ENCODE measurements around the gene INPP5A. TPM values are rescaled to one million over a fixed set of nuclear protein-coding genes. Genes with fewer than 3 reads are reported as not detected.

INPP5A gene
- total and polyA plus RNA-seq, 9 of the 15 experiments (the other 6 are each of a cell fraction or from before 2014, with no cell fraction given), result 0.66 to 11.6 (median 7.7) TPM

- Histone ChIP-seq H3K4me1 (replicated peaks in 1 of 2; ENCODE audit: control insufficient read depth in 2 of 2, insufficient read depth in 2 of 2, low read length in 2 of 2) (peaks cover 7 to 58% of the 10 kb centered on the region in 2 experiments), H3K9me3 (replicated peaks; ENCODE audit: control insufficient read depth, insufficient read depth, low read depth, low read length) (no peaks in the 10 kb centered on the region), H2AFZ (ENCODE audit: low read depth, low read length) (no peak overlapping the region), H3K27me3 (ENCODE audit: control insufficient read depth in 2 of 2, insufficient read depth in 2 of 2, low read length in 2 of 2) (no peaks in the 10 kb centered on the region), H4K20me1 (replicated peaks; ENCODE audit: control insufficient read depth, insufficient read depth, low read length) (no peaks in the 10 kb centered on the region; the same call in 1 of the 2 replicates), H3K27ac (ENCODE audit: extremely low read depth, low read depth, low read length) (no peak overlapping the region), H3K4me3 (no peak overlapping the region), H3K9me1 (ENCODE audit: control insufficient read depth, insufficient read depth, low read length) (no peaks in the 10 kb centered on the region), H3K79me2 (ENCODE audit: control insufficient read depth, insufficient read depth, low read length) (peaks cover 28% of the 10 kb centered on the region; the same call in 2 of the 3 replicates), H3K4me2 (ENCODE audit: insufficient read depth, low read length) (peak overlapping the region; percentile 59), H3K9ac (ENCODE audit: insufficient read depth in 1 of 2, low read depth in 2 of 2, low read length in 2 of 2) (peak overlapping the region in 1 of 2 experiments; percentile 80; a peak in 2 of 4 replicates), H3K36me3 (ENCODE audit: control insufficient read depth, insufficient read depth, low read length) (no peaks in the 10 kb centered on the region)
- FAIRE-seq, result peak; percentile 74
- peak in 3 of 4 experiments; percentile 17 to 40 (median 37) for DNase-seq (ENCODE audit: extremely low read depth in 1 of 4, low spot score in 3 of 4)
- ChIA-PET POLR2A (interaction anchor here (0.6 kb wide), 1 partner anchor 10 kb away, joined by 3 read pairs; no protein-coding TSS in a partner anchor), CTCF (ENCODE audit: low intra/inter-chr PET ratio) (no interaction called here)
- intact Hi-C loops (cut with micrococcal nuclease) (no loop called here), in situ Hi-C loops (cut with MboI) (no loop called here)
- peak; percentile 77 for ATAC-seq
- WGBS (ENCODE audit: insufficient coverage, low coverage, missing lambda C conversion rate), result 42% methylated on average over 22 of the region's 35 CpGs
- BruUV-seq (replicated peaks), result no TSS peak
- TF ChIP-seq TEAD2 (tag; IDR thresholded peaks at IDR 0.05) (no peak), HCFC1 (IDR thresholded peaks at IDR 0.05; ENCODE audit: low read depth, low read length) (no peak), SMARCE1 (IDR thresholded peaks at IDR 0.05) (0 out of 2 replicates have a peak, but pooled peaks have one; percentile 22), SMC3 (conservative IDR thresholded peaks at IDR 0.05; ENCODE audit: insufficient read depth, low read depth, low read length) (no peak), ZNF184 (CRISPR knock-in tag; IDR thresholded peaks at IDR 0.05) (no peak), MCM7 (IDR thresholded peaks at IDR 0.05) (no peak), MED1 (CRISPR knock-in tag; IDR thresholded peaks at IDR 0.05; ENCODE audit: borderline replicate concordance) (no peak), RAD51 (IDR thresholded peaks at IDR 0.05; ENCODE audit: borderline replicate concordance, low read depth) (no peak), MLLT1 (IDR thresholded peaks at IDR 0.05) (no peak), NRF1 (conservative IDR thresholded peaks at IDR 0.05 in 1 of 2, IDR thresholded peaks at IDR 0.05 in 1 of 2) (peak in 1 of 2 experiments; percentile 27; a peak in 1 of 4 replicates), PHB2 (IDR thresholded peaks at IDR 0.05; ENCODE audit: low read depth) (no peak), SIX5 (IDR thresholded peaks at IDR 0.05; ENCODE audit: borderline replicate concordance in 1 of 2, insufficient read depth in 1 of 2, low read depth in 1 of 2, low read length in 2 of 2) (no peak)
- TF ChIP-seq, protein P1, sequence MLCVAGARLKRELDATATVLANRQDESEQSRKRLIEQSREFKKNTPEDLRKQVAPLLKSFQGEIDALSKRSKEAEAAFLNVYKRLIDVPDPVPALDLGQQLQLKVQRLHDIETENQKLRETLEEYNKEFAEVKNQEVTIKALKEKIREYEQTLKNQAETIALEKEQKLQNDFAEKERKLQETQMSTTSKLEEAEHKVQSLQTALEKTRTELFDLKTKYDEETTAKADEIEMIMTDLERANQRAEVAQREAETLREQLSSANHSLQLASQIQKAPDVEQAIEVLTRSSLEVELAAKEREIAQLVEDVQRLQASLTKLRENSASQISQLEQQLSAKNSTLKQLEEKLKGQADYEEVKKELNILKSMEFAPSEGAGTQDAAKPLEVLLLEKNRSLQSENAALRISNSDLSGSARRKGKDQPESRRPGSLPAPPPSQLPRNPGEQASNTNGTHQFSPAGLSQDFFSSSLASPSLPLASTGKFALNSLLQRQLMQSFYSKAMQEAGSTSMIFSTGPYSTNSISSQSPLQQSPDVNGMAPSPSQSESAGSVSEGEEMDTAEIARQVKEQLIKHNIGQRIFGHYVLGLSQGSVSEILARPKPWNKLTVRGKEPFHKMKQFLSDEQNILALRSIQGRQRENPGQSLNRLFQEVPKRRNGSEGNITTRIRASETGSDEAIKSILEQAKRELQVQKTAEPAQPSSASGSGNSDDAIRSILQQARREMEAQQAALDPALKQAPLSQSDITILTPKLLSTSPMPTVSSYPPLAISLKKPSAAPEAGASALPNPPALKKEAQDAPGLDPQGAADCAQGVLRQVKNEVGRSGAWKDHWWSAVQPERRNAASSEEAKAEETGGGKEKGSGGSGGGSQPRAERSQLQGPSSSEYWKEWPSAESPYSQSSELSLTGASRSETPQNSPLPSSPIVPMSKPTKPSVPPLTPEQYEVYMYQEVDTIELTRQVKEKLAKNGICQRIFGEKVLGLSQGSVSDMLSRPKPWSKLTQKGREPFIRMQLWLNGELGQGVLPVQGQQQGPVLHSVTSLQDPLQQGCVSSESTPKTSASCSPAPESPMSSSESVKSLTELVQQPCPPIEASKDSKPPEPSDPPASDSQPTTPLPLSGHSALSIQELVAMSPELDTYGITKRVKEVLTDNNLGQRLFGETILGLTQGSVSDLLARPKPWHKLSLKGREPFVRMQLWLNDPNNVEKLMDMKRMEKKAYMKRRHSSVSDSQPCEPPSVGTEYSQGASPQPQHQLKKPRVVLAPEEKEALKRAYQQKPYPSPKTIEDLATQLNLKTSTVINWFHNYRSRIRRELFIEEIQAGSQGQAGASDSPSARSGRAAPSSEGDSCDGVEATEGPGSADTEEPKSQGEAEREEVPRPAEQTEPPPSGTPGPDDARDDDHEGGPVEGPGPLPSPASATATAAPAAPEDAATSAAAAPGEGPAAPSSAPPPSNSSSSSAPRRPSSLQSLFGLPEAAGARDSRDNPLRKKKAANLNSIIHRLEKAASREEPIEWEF (CRISPR knock-in tag; IDR thresholded peaks at IDR 0.05), result no peak
Measured at GRCh38 chr10:132544744-132545658, 7.4 kb downstream of the INPP5A start.

All from K562 (cell line).